ENCODE data around the gene MYPN.

The MYPN gene

DNA sequence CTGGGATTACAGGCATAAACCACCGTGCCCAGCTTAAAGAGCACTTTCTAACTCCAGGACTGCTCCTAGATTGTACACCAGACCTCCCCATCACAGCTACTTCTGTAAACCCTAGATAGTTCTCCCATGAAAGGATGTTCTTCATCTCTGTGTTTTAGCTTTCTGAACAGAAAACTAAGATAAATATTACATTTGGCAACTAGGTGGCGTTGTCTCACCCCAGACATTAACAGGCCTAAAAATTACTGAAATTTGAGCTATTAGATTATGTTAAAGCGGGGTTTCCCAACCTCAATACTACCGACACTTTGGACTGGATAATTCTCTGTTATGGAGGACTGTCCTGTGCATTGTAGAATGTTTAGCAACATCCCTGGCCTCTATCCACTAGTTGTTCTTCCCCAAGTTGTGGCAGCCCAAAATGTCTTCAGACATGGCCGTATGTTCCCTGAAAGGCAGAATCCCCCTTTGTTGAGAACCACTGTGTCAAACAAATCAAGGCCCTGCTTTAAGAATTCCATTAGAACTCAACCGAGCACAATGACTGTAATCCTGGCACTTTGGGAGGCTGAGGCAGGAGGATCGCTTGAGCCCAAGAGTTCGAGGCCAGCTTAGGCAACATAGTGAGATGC, 103.5 kb downstream of the MYPN start:
- POLR2A ChIA-PET, result interaction anchor here (1.8 kb wide), 1 partner anchor 120 kb away, joined by 14 read pairs; the partner anchor contains the start of genes HNRNPH3 and PBLD
- Histone ChIP-seq H3K27ac (ENCODE audit: extremely low read depth, low read depth, low read length) (no peak overlapping the region), H3K4me3 (ENCODE audit: low read depth, low read length) (no peak overlapping the region), H3K4me1 (ENCODE audit: control insufficient read depth, insufficient read depth, low read length) (no peaks in the 10 kb centered on the region), H3K36me3 (ENCODE audit: control insufficient read depth in 2 of 2, insufficient read depth in 1 of 2, low read length in 2 of 2) (no peaks in the 10 kb centered on the region), H3K9me3 (ENCODE audit: control insufficient read depth, insufficient read depth, low read depth, low read length) (no peaks in the 10 kb centered on the region)
- CTCF ChIA-PET, result interaction anchor here (0.5 to 6.1 kb wide), 47 partner anchors 9 to 466 kb away, joined by 3 to 73 read pairs (median 4); partner anchors contain the start of gene DNAJC12
- TF ChIP-seq ZNF518A (tag by site-specific recombination; conservative IDR thresholded peaks at IDR 0.05; ENCODE audit: low read depth), result no peak
- TF ChIP-seq MZF1 (tag by site-specific recombination; IDR thresholded peaks at IDR 0.05; ENCODE audit: borderline replicate concordance), result peak; percentile 75; the same call in 1 of the 2 replicates
- TF ChIP-seq, protein P1, sequence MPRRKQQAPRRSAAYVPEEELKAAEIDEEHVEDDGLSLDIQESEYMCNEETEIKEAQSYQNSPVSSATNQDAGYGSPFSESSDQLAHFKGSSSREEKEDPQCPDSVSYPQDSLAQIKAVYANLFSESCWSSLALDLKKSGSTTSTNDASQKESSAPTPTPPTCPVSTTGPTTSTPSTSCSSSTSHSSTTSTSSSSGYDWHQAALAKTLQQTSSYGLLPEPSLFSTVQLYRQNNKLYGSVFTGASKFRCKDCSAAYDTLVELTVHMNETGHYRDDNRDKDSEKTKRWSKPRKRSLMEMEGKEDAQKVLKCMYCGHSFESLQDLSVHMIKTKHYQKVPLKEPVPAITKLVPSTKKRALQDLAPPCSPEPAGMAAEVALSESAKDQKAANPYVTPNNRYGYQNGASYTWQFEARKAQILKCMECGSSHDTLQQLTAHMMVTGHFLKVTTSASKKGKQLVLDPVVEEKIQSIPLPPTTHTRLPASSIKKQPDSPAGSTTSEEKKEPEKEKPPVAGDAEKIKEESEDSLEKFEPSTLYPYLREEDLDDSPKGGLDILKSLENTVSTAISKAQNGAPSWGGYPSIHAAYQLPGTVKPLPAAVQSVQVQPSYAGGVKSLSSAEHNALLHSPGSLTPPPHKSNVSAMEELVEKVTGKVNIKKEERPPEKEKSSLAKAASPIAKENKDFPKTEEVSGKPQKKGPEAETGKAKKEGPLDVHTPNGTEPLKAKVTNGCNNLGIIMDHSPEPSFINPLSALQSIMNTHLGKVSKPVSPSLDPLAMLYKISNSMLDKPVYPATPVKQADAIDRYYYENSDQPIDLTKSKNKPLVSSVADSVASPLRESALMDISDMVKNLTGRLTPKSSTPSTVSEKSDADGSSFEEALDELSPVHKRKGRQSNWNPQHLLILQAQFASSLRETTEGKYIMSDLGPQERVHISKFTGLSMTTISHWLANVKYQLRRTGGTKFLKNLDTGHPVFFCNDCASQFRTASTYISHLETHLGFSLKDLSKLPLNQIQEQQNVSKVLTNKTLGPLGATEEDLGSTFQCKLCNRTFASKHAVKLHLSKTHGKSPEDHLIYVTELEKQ (tag by site-specific recombination; IDR thresholded peaks at IDR 0.05; ENCODE audit: borderline replicate concordance), result no peak
- no peak for TF ChIP-seq ZNF221 (tag by site-specific recombination; IDR thresholded peaks at IDR 0.05; ENCODE audit: borderline replicate concordance)
- peak; percentile 9; the same call in 1 of the 2 replicates for TF ChIP-seq CTCF (tag by site-specific recombination; IDR thresholded peaks at IDR 0.05)
- peak; percentile 71 for TF ChIP-seq ZXDB (tag by site-specific recombination; IDR thresholded peaks at IDR 0.05)
- no peak for TF ChIP-seq ZNF211 (tag by site-specific recombination; IDR thresholded peaks at IDR 0.05; ENCODE audit: low read depth)
- no peak for TF ChIP-seq ZNF26 (tag by site-specific recombination; IDR thresholded peaks at IDR 0.05)
- TF ChIP-seq ZNF654 (tag by site-specific recombination; IDR thresholded peaks at IDR 0.05; ENCODE audit: low read depth), result peak; percentile 71
- TF ChIP-seq RBAK (tag by site-specific recombination; IDR thresholded peaks at IDR 0.05), result no peak
- 0 out of 2 replicates have a peak, but pooled peaks have one; percentile 19 for TF ChIP-seq ZFP69B (tag by site-specific recombination; IDR thresholded peaks at IDR 0.05)
- TF ChIP-seq ZNF214 (tag by site-specific recombination; IDR thresholded peaks at IDR 0.05; ENCODE audit: borderline replicate concordance), result peak; percentile 94
